Measurements from ENCODE around the gene FHOD3.
"Not testable (repeated sequence)": the region's sequence is repeated elsewhere in the genome, so short reads cannot be mapped to it uniquely, and the experiment has no call there.

Gene FHOD3

GRCh38 chr18:36759167-36759776, 461.8 kb downstream of the FHOD3 start:
- TF ChIP-seq CTCF (IDR thresholded peaks at IDR 0.05; ENCODE audit: low read depth, low read length, missing control alignments), result no peak
- no peak overlapping the region for H3K4me3 ChIP-seq (replicated peaks; ENCODE audit: low read depth, low read length)
- no peak for DNase-seq (ENCODE audit: extremely low read depth, low read depth)

GRCh38 chr18:36760598-36760997, 463.1 kb downstream of the FHOD3 start:
- no peak for TF ChIP-seq CTCF (IDR thresholded peaks at IDR 0.05; ENCODE audit: low read depth, low read length, missing control alignments)
- no peak for DNase-seq (ENCODE audit: extremely low read depth, low read depth)
- no peak overlapping the region for H3K4me3 ChIP-seq (replicated peaks; ENCODE audit: low read depth, low read length)

GRCh38 chr18:36761186-36761698, 463.7 kb downstream of the FHOD3 start:
- TF ChIP-seq CTCF (IDR thresholded peaks at IDR 0.05; ENCODE audit: low read depth, low read length, missing control alignments), result no peak
- no peak overlapping the region for H3K4me3 ChIP-seq (replicated peaks; ENCODE audit: low read depth, low read length)
- no peak for DNase-seq (ENCODE audit: extremely low read depth, low read depth)

- no peak for TF ChIP-seq CTCF (IDR thresholded peaks at IDR 0.05; ENCODE audit: low read depth, low read length, missing control alignments)
- H3K4me3 ChIP-seq (replicated peaks; ENCODE audit: low read depth, low read length), result no peak overlapping the region
- DNase-seq (ENCODE audit: extremely low read depth, low read depth), result no peak
Measured at GRCh38 chr18:36762074-36762473, 464.6 kb downstream of the FHOD3 start.

GRCh38 chr18:36762965-36763364, 465.5 kb downstream of the FHOD3 start:
- not testable (repeated sequence) for DNase-seq (ENCODE audit: extremely low read depth, low read depth)

GRCh38 chr18:36766836-36767235, 469.3 kb downstream of the FHOD3 start:
- no peak overlapping the region for H3K4me3 ChIP-seq (replicated peaks; ENCODE audit: low read depth, low read length)
- no peak for DNase-seq (ENCODE audit: extremely low read depth, low read depth)
- no peak for TF ChIP-seq CTCF (IDR thresholded peaks at IDR 0.05; ENCODE audit: low read depth, low read length, missing control alignments)

More at GRCh38 chr18:36762965-36763364, 465.5 kb downstream of the FHOD3 start:
- H3K4me3 ChIP-seq (replicated peaks; ENCODE audit: low read depth, low read length), result not testable (repeated sequence)

GRCh38 chr18:36769172-36769571, 471.7 kb downstream of the FHOD3 start:
- H3K4me3 ChIP-seq (replicated peaks; ENCODE audit: low read depth, low read length), result no peak overlapping the region
- no peak for DNase-seq (ENCODE audit: extremely low read depth, low read depth)
- no peak for TF ChIP-seq CTCF (IDR thresholded peaks at IDR 0.05; ENCODE audit: low read depth, low read length, missing control alignments)

Data from HFF-Myc (cell line).